Measurements from ENCODE around the gene PRDX6.

The PRDX6 gene

DNA sequence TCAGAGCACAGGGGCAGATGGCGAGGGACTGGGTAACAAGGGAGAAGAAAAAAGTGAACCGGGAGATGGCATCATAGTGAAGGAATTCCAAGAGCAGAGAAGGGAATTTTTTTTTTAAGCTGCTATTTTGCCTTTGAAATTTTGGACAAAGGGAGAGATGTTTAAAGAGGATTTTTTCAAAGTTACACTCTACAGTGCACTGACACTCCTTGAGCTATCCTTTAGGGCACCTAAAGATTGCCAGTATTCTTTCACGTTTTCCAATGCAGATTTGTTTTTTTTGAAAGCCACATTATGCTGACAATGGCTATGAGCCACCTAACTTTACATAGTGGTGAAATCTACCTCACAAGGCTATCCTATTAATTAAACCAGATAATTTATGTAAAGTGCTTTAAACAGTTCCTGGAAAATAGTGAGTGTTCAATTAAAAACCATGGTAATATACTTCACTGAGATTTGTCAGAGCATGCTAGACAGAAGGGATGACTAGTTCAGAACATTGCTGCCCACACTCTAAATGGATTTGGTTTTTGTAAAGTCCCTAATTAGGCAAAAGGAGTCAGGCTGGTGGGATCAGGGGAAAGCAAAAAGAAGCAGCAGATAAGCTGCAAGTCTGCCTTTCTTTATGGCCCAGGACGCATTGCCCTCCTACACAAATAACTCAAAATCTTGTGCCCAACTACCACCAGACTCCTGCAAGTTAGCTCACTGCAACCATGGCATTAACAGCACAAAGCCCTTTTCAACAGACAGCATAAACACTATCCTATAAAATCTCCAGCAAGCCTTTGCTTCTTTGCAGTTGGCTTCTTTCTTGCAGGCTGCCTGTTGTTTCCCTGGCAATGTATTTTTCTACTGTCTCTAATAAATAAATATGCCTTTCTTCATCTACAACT is 53.9 kb downstream of the PRDX6 start:
- no peak for DNase-seq
- intact Hi-C loops (cut with DNase I): no loop called here

DNA sequence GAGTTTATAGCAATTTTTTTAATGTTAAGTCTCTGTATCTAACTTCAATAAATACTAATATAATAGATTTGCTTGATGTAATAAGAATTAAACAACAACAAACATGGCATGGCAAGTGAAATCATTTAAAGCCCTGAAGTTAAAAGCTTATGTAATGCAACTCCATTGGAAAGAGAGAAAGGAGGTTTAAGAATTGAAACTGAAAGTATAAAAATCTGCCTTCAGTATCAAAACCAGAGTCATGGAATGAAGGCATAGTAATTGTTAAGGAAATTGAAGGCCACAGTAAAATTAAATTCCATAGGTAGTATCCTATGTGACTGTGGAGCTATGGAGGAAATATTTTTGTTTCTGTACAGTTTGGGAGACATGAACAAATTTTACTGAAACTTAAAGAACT is 55.1 kb downstream of the PRDX6 start:
- no peak for DNase-seq
- intact Hi-C loops (cut with DNase I): no loop called here

DNA sequence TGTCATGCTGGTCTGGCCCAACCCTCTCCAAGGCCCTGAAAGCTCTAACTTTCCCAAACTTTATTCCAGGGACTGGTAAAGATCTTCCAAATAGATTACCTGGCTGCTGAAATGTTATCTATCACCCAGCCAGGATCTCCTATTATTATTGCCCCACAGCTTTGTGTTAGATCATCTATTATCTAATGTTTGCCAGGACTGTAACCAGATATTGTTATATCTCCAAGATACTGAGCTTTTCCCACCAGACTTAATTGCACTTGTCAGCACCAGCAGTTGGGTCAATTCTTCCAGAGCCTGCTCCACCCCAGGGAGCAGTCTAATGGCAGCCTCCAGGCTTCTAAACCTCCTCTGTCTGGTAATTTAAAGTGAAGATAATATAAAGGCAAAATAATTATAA is 59.1 kb downstream of the PRDX6 start:
- no peak for DNase-seq
- intact Hi-C loops (cut with DNase I): no loop called here
